ENCODE measurements around the gene HPDL.

HPDL gene

GRCh38 chr1:45345014-45345413, 18.3 kb downstream of the HPDL start:
- DNase-seq (ENCODE audit: extremely low read depth, low read depth) = no peak
- TF ChIP-seq CTCF (IDR thresholded peaks at IDR 0.05; ENCODE audit: low read depth, low read length) = no peak

- DNase-seq (ENCODE audit: extremely low read depth, low read depth) = no peak
- no peak for TF ChIP-seq CTCF (IDR thresholded peaks at IDR 0.05; ENCODE audit: low read depth, low read length)
These were observed 19.8 kb downstream of the HPDL start for GRCh38 chr1:45346473-45346872.

- no peak for DNase-seq (ENCODE audit: extremely low read depth, low read depth)
- TF ChIP-seq CTCF (IDR thresholded peaks at IDR 0.05; ENCODE audit: low read depth, low read length) = no peak
These were observed 21.3 kb downstream of the HPDL start for GRCh38 chr1:45348020-45348419.

- no peak for DNase-seq (ENCODE audit: extremely low read depth, low read depth)
- no peak for TF ChIP-seq CTCF (IDR thresholded peaks at IDR 0.05; ENCODE audit: low read depth, low read length)
These were observed 21.9 kb downstream of the HPDL start for GRCh38 chr1:45348609-45348965.

- no peak for TF ChIP-seq CTCF (IDR thresholded peaks at IDR 0.05; ENCODE audit: low read depth, low read length)
- DNase-seq (ENCODE audit: extremely low read depth, low read depth) = peak; percentile 14
These were observed 22.4 kb downstream of the HPDL start for GRCh38 chr1:45348966-45349677.

- no peak for TF ChIP-seq CTCF (IDR thresholded peaks at IDR 0.05; ENCODE audit: low read depth, low read length)
These were observed 24.8 kb downstream of the HPDL start for GRCh38 chr1:45351508-45351907.

GRCh38 chr1:45353685-45354084, 27.0 kb downstream of the HPDL start:
- no peak for DNase-seq (ENCODE audit: extremely low read depth, low read depth)
- no peak for TF ChIP-seq CTCF (IDR thresholded peaks at IDR 0.05; ENCODE audit: low read depth, low read length)

More at GRCh38 chr1:45351508-45351907, 24.8 kb downstream of the HPDL start:
- no peak for DNase-seq (ENCODE audit: extremely low read depth, low read depth)

Measured in AG09319 (cell line).